GM12891 (cell line): ENCODE measurements around the gene SMARCAL1.

Experiments used
- POLR2A ChIP-seq: IDR thresholded peaks from 2 replicates; pipeline ENCODE4 v1.6.1; 2011; ENCODE audit warnings: low read depth, low read length, control low read depth
- POLR2AphosphoS5 ChIP-seq: IDR thresholded peaks from 2 replicates; pipeline ENCODE4 v1.6.1; 2011; ENCODE audit warnings: low read depth, low read length, control low read depth
- TAF1 ChIP-seq: IDR thresholded peaks from 2 replicates; pipeline ENCODE4 v1.6.1; 2011; ENCODE audit warnings: low read depth, low read length, control low read depth

GRCh38 chr2:216467845-216468244, 55.6 kb downstream of the SMARCAL1 start:
- TF ChIP-seq POLR2AphosphoS5 (no peak), POLR2A (no peak), TAF1 (no peak)
